Heart left ventricle (tissue), 16 donors: Measurements from ENCODE around the gene ZNG1A. TPM values are rescaled to one million over a fixed set of nuclear protein-coding genes. Genes with fewer than 3 reads are reported as not detected.

Experiments used
- ATAC-seq, 4 donors: fragments of 200-7000 bp; cut with Tn5 transposase; one replicate each; pipeline ENCODE4 v1.9.1; 2020 to 2022; ENCODE audit warnings: moderate library complexity in 4 of 4, mild to moderate bottlenecking in 3 of 4, moderate number of reproducible peaks in 1 of 4
- DNase-seq, 5 donors: peaks; one replicate each; pipeline ENCODE4 v3.0.0-alpha.2; 2020
- H3K27ac ChIP-seq, 12 donors: fragments of 200-600 bp; sonication (generic) in 4 of 12; one replicate each; pipeline versions ENCODE4 v1.5.0 to v1.8.0; 2016 to 2022; ENCODE audit warnings: mild to moderate bottlenecking in 2 of 12
- H3K27me3 ChIP-seq, 9 donors: fragments of 200-600 bp; sonication (generic) in 2 of 9; one replicate each; pipeline versions ENCODE4 v1.5.1 to v1.8.0; 2016 to 2022; ENCODE audit warnings: mild to moderate bottlenecking in 3 of 9
- H3K36me3 ChIP-seq, 9 donors: fragments of 200-600 bp; sonication (generic) in 2 of 9; one replicate each; pipeline versions ENCODE4 v1.5.0 to v1.8.0; 2018 to 2022; ENCODE audit warnings: mild to moderate bottlenecking in 2 of 9
- H3K4me1 ChIP-seq, 12 donors: fragments of 200-600 bp; sonication (generic) in 4 of 12; one replicate each; pipeline versions ENCODE4 v1.5.0 to v1.8.0; 2016 to 2022; ENCODE audit warnings: mild to moderate bottlenecking in 3 of 12
- H3K4me3 ChIP-seq, 12 donors: fragments of 200-600 bp; sonication (generic) in 4 of 12; one replicate each; pipeline versions ENCODE4 v1.5.0 to v1.8.0; 2017 to 2022; ENCODE audit warnings: mild to moderate bottlenecking in 9 of 12, moderate library complexity in 4 of 12
- H3K9me3 ChIP-seq, 12 donors: fragments of 200-600 bp; sonication (generic) in 4 of 12; one replicate each; pipeline versions ENCODE4 v1.5.0 to v1.8.0; 2016 to 2022; ENCODE audit warnings: mild to moderate bottlenecking in 1 of 12
- POLR2A ChIP-seq, 2 donors: fragments of 450-650 bp; IDR thresholded peaks; one replicate each; pipeline ENCODE4 v1.6.1; 2017; ENCODE audit warnings: antibody characterized with exemption in 2 of 2, mild to moderate bottlenecking in 2 of 2, moderate library complexity in 2 of 2
- WGBS, 4 donors: extraction: QIAGEN DNeasy Blood & Tissue Kit in 2 of 4; methylation state at CpG; one replicate each; pipeline versions ENCODE4 v1.1.5 to v1.1.7; 2013 to 2018; 5-methylcytosine and 5-hydroxymethylcytosine counted together
- intact Hi-C, 10 donors: fragments of 100-400 bp; cut with DNase I; formaldehyde crosslinking; loops; one replicate each; pipeline versions ENCODE4 v1.11.1 to v1.14.2; 2022
- polyA plus RNA-seq, 2 donors: library from polyadenylated mRNA; stranded (reverse); fragments of 200-250 nt; gene quantifications; one replicate each; pipeline ENCODE4 v1.2.3, GENCODE V29; 2013
- total RNA-seq, 9 donors: library from RNA; depleted of rRNA in 2 of 9; stranded (reverse); fragments of >200 nt in 2 of 9; fragmentation: NEBNext Ultra II Directional in 3 of 9; extraction: Animal tissue kit (Norgen Biotek cat#: 25700) in 3 of 9; gene quantifications; one replicate each; pipeline versions ENCODE4 v1.1.0 to v1.2.4, GENCODE V29; 2016 to 2023
- TF ChIP-seq, protein P1 (sequence below), 12 donors: fragments of 200-600 bp; sonication (generic) in 4 of 12; IDR thresholded peaks; one replicate each; pipeline versions ENCODE4 v1.5.0 to v1.8.0; 2018 to 2022; ENCODE audit warnings: antibody characterized with exemption in 12 of 12, mild to moderate bottlenecking in 5 of 12
- donor health status: ischemic (EF 13 %, LVEDD 7.1; RV severe dilation, severe dysfunction).
- donor health status: healthy with polysubstance abuse.
- donor health status: DM: no; HTN: yes; CAD: no.
- donor health status: DM: no; HTN: no; CAD: no.
- donor health status: ischemic (EF 25% LVEDD 6.9; RV normal size, moderate dysfunction).
- donor health status: ischemic (EF 25% LVEDD 5.7; RV mildly dilated, moderate dysfunction).
- donor health status: healthy.
- donor health status: DM: yes; HTN: yes; CAD: no.
- donor health status: ischemic (EF 35%, LVEDD 5.7; RV mildly dilated, moderate dysfunction).
- donor health status: nonischemic (EF 11% LVEDD 7.7; RV severe dilation, severe dysfunction).
- donor health status: DM: yes; HTN: yes; CAD: no.
- donor health status: PGD.
- donor health status: ischemic (EF 29% LVEDD 5.4; RV normal size, mild dysfunction).
- donor health status: nonischemic (EF 23%, LVEDD 6.1; RV moderate dilation, normal function).

The ZNG1A gene
- total and polyA plus RNA-seq, 11 donors, result 8.1 to 55.6 (median 20.6) TPM

DNA sequence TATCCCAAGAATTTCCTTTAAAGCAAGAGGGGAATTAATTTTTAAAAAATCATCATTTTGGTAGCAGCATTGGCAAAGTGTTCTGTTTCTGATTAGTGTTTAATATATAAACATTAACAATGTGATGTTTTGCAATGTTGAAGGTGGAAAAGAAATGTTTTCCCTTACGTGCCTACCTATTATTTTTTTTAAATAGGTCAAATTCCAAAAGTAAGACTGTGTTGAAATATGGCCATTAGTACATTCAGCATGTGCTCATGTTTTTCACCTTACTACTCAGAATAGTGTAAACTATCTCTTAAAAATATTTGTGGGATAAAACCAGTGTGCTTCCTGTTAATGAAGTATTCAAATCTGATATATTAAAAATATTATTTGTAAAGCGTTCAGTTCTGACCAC lies 39.1 kb upstream of the ZNG1A start:
- Histone ChIP-seq H3K27ac (no peak overlapping the region), H3K4me3 (no peak overlapping the region), H3K4me1 (peaks cover 0 to 75% (median 4%) of the 10 kb centered on the region in 12 donors), H3K27me3 (peaks cover 0 to 57% (median 26%) of the 10 kb centered on the region in 9 donors), H3K36me3 (no peaks in the 10 kb centered on the region), H3K9me3 (no peaks in the 10 kb centered on the region)
- WGBS, 4 donors, result 73 to 88% (median 84%) methylated on average over 2 of the region's 2 CpGs
- intact Hi-C loops, result no loop called here
- ATAC-seq (no peak), DNase-seq (no peak)
- TF ChIP-seq POLR2A (IDR thresholded peaks at IDR 0.05), result no peak
- TF ChIP-seq, protein P1, sequence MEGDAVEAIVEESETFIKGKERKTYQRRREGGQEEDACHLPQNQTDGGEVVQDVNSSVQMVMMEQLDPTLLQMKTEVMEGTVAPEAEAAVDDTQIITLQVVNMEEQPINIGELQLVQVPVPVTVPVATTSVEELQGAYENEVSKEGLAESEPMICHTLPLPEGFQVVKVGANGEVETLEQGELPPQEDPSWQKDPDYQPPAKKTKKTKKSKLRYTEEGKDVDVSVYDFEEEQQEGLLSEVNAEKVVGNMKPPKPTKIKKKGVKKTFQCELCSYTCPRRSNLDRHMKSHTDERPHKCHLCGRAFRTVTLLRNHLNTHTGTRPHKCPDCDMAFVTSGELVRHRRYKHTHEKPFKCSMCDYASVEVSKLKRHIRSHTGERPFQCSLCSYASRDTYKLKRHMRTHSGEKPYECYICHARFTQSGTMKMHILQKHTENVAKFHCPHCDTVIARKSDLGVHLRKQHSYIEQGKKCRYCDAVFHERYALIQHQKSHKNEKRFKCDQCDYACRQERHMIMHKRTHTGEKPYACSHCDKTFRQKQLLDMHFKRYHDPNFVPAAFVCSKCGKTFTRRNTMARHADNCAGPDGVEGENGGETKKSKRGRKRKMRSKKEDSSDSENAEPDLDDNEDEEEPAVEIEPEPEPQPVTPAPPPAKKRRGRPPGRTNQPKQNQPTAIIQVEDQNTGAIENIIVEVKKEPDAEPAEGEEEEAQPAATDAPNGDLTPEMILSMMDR (IDR thresholded peaks at IDR 0.05), result no peak

GRCh38 chr9:216866-217265 lies 38.0 kb upstream of the ZNG1A start:
- peak overlapping the region in 6 of 12 donors; percentile 13 to 74 (median 61) for H3K4me3 ChIP-seq
- intact Hi-C loops, result no loop called here
- ATAC-seq, result no peak
- WGBS, 4 donors, result 54 to 77% (median 59%) methylated on average over 1 of the region's 1 CpG
- H3K4me1 ChIP-seq, result peaks cover 0 to 67% (median 4%) of the 10 kb centered on the region in 12 donors
- TF ChIP-seq POLR2A (IDR thresholded peaks at IDR 0.05), result no peak
- TF ChIP-seq, protein P1 (IDR thresholded peaks at IDR 0.05), result no peak
- peak overlapping the region in 1 of 12 donors; percentile 94 for H3K27ac ChIP-seq
- H3K9me3 ChIP-seq, result no peaks in the 10 kb centered on the region
- peaks cover 0 to 58% (median 26%) of the 10 kb centered on the region in 9 donors for H3K27me3 ChIP-seq
- H3K36me3 ChIP-seq, result no peaks in the 10 kb centered on the region
- no peak for DNase-seq

- Histone ChIP-seq H3K4me1 (peaks cover 0 to 68% (median 4%) of the 10 kb centered on the region in 12 donors), H3K4me3 (peak overlapping the region in 11 of 12 donors; percentile 33 to 74 (median 58)), H3K9me3 (no peaks in the 10 kb centered on the region), H3K27ac (peak overlapping the region in 8 of 12 donors; percentile 20 to 94 (median 64)), H3K27me3 (peaks cover 0 to 58% (median 26%) of the 10 kb centered on the region in 9 donors), H3K36me3 (no peaks in the 10 kb centered on the region)
- intact Hi-C loops, result no loop called here
- no peak for TF ChIP-seq POLR2A (IDR thresholded peaks at IDR 0.05)
- TF ChIP-seq, protein P1 (IDR thresholded peaks at IDR 0.05), result no peak
- DNase-seq (no peak), ATAC-seq (no peak)
- WGBS, 4 donors, result 64 to 70% (median 66%) methylated on average over 6 of the region's 6 CpGs
Observed at GRCh38 chr9:215631-216155, 36.8 kb upstream of the ZNG1A start.

DNA sequence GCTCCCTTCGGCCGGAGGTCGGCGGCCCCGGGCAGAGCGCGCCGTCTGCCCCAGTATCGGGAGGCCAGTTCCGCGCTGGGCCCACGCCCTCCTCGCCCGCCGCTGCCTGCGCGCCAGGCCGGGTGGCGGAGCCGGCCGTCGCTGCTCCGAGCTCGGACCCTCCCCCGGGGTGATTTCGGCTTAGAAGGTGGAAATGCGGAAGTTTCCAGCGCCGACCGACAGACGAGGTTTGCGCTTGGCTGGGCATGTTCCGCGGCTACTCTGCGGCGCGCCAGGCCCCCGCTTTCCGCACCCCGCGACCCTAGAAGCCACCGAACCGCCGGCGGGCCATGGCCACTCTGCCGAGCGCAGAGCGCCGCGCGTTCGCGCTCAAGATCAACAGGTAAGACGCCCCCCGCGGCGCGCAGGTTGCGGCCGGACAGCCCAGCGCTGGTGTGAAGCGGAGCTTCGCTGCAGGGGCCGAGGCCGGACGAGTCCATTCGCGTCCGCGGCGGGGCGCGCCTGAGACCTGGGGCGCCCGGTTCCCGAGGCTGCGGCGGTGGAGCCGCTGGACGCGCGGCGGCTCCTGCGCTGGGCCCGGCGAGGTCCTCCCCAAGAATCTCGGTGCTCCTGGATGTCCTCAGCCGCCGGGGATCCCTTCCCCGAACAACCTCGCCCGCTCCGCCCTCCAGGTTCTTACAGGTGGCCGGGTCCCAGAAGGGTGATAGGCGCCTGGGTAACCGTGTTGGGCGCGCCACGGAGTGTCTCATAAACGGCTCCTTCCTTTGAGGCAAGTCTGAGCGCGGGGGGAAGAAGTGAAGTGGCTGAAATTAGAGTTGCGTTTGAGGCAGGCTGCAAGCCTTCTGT lies 36.0 kb upstream of the ZNG1A start, which contains the start of gene DOCK8:
Gene DOCK8 (plus strand): TSS at position 218 of the 846 bp plus-strand sequence. CDS start 112 bp downstream, at position 330.
- Histone ChIP-seq H3K4me3 (peak within 1 kb of the TSS; percentile 33 to 74 (median 57)), H3K9me3 (no peaks in the 10 kb centered on the region), H3K36me3 (no peaks in the 10 kb centered on the region), H3K4me1 (peaks cover 0 to 62% (median 4%) of the 10 kb centered on the region in 12 donors), H3K27me3 (peaks cover 0 to 58% (median 26%) of the 10 kb centered on the region in 9 donors), H3K27ac (peak within 1 kb of the TSS; percentile 20 to 94 (median 62))
- DNase-seq (peak; percentile 42 to 87 (median 67)), ATAC-seq (peak in 3 of 4 donors; percentile 73 to 91 (median 86))
- intact Hi-C loops, result no loop called here
- TF ChIP-seq, protein P1 (IDR thresholded peaks at IDR 0.05), result peak in 5 of 12 donors; percentile 18 to 39 (median 33)
- TF ChIP-seq POLR2A (IDR thresholded peaks at IDR 0.05), result peak in 1 of 2 donors; percentile 22
- WGBS, 4 donors, result 0 to 3% (median 1%) methylated on average over 31 to 103 of the region's 103 CpGs
